Measurements from ENCODE around the gene OR56B1.
"Not testable (repeated sequence)": the region's sequence is repeated elsewhere in the genome, so short reads cannot be mapped to it uniquely, and the experiment has no call there.

OR56B1 gene, protein sequence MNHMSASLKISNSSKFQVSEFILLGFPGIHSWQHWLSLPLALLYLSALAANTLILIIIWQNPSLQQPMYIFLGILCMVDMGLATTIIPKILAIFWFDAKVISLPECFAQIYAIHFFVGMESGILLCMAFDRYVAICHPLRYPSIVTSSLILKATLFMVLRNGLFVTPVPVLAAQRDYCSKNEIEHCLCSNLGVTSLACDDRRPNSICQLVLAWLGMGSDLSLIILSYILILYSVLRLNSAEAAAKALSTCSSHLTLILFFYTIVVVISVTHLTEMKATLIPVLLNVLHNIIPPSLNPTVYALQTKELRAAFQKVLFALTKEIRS

DNA sequence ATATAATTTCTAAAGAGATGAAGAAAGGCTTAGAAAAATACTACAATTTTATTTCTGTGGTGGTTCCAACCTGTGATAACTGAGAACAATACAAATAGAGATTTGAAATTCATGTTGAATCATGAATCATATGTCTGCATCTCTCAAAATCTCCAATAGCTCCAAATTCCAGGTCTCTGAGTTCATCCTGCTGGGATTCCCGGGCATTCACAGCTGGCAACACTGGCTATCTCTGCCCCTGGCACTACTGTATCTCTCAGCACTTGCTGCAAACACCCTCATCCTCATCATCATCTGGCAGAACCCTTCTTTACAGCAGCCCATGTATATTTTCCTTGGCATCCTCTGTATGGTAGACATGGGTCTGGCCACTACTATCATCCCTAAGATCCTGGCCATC is at the start of gene OR56B1:
Gene OR56B1 (plus strand): TSS at position 53 of the 400 bp plus-strand sequence. CDS start 69 bp downstream, at position 122.
- no peak for DNase-seq

DNA sequence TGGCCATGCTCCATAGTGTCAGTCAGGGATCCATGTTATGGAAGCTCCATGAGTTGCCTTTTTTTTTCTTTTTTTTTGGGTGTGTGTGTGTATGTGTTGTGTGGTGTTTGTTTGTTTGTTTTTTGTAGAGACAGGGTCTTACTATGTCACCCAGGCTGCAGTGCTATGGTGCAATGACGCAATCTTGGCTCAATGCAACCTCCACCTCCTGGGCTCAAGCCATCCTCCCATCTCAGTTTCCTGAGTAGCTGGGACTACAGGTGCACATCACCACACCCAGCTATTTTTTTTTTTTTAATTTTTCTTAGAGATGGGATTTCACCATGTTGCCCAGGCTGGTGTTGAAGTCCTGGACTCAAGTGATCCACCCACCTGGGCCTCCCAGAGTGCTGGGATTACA is 47.8 kb upstream of the OR56B1 start:
- DNase-seq, result no peak

DNA sequence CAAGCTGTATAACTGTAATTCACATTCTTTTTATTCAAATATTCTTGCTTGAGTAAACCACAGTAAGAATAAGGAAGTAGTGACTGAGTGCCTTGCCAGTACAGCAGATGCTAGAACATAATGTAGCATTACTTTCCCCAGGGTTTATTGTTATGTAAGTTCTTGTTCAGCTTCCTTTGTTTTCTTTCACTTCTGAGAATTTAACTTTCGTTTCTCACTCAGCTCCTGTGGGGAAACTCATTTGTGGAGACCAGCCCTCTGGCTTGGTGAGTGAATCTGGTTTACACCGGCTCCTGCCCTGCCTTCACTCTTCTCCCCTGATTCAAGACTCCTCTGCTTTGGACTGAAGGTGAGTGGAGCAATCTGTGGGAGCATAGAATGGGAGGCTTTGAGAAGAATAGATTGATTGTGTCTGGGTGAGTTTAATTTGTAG is 46.7 kb upstream of the OR56B1 start, which contains the start of gene TRIM22:
Gene TRIM22 (plus strand): TSS at position 240 of the 433 bp plus-strand sequence. CDS start 6,443 bp downstream, outside the sequence.
- DNase-seq, result peak; percentile 68

DNA sequence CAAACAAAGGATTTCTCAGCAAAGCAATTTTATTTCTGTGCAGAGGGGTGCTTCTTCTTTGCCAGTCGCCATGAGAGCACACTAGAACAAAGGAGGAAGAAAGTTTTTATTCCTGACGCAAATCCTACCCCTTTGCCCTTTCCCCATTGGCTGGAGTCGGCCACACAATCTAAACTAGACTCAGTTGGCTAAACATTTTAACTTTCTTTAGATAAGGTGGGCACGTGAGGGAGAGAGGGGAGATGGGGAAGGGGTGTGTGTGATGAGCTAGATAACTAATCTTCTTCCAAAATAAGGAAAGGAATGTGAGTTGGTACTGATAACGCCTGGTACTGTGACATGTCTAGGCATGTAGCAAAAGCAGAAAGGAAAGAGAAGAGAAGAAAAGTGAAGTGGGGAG is 46.0 kb upstream of the OR56B1 start:
- DNase-seq, result peak; percentile 69

DNA sequence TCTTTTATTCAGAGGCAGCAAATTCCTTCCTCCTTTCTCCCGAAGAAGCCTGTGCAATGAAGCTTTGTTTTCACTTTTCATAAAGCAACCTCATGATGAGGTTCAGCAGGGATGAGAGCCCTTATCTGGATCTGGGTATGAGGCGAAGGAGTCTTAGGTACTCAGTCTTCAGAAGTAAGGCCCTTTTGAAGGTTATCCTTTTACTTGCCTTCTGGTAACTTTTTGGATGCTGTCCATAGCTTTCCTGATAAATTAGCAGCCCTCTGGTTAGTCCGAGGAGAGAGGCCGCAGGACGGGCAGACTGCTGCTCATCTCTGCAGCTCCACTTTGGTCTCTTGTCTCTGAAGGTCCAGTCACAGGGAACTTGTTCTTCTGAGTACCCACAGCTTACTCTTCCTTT is 45.5 kb upstream of the OR56B1 start:
- peak; percentile 57 for DNase-seq

DNA sequence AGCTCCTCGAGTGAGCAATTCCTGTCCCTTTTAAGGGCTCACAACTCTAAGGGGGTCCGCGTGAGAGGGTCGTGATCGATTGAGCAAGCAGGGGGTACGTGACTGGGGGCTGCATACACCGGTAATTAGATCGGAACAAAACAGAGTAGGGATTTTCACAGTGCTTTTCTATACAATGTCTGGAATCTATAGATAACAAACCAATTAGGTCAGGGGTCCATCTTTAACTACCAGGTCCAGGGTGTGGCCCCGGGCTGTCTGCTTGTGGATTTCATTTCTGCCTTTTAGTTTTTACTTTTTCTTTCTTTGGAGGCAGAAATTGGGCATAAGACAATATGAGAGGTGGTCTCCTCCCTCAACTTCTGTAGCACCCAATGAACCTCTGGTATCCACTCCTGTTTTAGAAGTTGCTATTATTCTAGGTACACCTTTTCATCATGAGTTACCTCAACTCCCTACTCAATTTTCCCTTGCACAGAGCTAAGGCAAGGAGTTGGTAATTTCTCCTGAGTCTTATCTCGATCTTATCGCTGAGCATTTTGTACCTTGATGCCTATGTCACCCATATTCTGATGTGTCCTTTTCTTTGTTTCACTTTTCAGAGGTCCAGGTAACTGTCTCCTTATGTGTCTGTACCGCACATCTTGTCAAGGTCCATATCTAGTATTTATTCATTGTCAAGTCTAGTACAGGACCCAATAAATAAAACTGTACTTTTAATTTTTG is 44.8 kb upstream of the OR56B1 start:
- DNase-seq, result peak; percentile 45

DNA sequence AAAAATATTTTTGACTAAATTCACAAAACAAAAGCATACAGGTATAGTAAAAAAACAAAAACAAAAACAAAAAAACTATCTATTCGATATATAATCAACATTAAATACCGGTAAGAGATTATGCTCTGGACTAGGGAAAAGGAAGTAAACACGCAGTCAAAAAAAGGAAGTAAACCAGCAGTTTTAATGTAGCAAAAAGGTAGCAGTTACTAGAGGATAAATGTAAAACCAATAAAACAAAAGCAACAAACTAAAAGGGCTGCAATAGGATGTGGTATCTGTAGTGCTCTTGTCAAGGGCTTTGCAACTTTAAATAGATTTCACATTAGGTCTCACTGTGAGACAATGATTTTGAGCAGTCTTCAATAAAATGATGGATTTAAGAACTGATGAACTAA is 44.3 kb upstream of the OR56B1 start:
- peak; percentile 42 for DNase-seq

DNA sequence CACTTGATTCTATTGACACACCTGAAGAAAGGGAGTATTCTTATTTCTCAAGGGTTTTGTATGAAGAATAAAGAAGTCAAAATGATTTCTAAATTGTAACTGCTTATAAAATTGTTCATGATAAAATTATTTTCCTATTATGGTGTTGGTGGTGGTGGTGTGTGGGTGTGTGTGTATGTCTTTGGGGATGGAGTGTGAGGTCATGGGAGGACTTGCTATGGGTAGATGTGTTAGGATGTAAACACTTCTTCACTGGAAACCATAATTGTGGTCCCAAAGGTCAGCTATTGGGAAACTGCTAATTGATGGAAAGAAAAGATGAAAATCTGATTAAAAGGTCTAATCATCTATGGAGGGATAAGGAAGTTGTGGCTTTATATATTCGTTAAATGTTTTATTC is 41.6 kb upstream of the OR56B1 start:
- no peak for DNase-seq

DNA sequence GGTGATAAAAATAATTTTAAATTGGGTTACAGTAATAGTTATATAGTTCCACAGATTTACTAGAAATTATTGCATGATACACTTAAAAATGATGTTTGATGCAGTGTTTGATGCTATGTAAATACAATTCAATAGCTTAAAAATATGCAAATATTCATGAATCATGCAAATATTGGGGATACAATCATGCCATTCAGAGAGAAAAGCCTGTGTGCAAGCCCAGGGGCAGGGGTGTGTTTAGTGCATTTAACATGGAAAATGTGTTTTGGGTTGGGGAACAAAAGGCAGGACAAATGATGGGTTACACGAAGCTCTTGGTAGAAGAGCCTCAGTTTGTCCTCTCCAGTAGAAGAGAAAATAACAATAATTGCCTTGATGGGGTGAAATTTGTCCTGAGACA is 40.7 kb upstream of the OR56B1 start:
- no peak for DNase-seq

DNA sequence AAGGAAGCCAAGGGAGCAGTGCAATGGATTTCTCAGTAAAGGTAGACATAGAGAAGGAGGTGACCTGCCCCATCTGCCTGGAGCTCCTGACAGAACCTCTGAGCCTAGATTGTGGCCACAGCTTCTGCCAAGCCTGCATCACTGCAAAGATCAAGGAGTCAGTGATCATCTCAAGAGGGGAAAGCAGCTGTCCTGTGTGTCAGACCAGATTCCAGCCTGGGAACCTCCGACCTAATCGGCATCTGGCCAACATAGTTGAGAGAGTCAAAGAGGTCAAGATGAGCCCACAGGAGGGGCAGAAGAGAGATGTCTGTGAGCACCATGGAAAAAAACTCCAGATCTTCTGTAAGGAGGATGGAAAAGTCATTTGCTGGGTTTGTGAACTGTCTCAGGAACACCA is 40.0 kb upstream of the OR56B1 start:
- no peak for DNase-seq

DNA sequence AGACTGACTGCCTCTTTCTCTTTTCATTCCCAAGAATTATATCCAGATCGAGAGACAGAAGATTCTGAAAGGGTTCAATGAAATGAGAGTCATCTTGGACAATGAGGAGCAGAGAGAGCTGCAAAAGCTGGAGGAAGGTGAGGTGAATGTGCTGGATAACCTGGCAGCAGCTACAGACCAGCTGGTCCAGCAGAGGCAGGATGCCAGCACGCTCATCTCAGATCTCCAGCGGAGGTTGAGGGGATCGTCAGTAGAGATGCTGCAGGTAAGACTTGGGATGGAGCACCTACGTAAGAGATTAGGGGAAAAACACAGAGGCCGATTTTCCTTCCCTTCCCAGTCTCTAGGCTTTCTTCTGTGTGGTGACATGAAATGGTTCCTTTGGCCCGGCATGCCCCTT is 38.0 kb upstream of the OR56B1 start:
- no peak for DNase-seq

DNA sequence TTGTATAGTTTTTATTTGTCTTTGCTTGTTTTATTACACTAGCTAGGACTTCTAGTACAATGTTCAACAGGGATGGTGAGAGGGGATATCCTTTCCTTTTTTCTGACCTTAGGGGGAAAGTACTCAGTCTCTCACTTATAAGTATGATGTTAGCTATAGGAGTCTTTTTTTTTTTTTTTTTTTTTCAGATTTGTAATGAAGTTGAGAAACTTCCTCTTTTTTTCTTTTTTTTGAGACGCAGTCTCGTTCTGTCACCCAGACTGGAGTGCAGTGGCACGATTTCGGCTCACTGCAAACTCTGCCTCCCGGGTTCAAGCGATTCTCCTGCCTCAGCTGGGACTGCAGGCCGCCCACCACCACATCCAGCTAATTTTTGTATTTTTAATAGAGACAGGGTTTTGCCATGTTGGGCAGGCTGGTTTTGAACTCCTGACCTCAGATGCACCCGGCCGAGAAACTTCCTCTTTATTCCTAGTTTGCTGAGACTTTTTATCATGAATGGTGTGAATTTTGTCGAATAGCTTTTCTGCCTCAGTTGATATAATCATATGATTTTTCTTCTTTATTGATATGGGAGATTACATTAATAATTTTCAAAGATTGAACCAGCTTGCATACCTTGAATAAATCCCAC is 35.7 kb upstream of the OR56B1 start:
- DNase-seq, result peak; percentile 28

DNA sequence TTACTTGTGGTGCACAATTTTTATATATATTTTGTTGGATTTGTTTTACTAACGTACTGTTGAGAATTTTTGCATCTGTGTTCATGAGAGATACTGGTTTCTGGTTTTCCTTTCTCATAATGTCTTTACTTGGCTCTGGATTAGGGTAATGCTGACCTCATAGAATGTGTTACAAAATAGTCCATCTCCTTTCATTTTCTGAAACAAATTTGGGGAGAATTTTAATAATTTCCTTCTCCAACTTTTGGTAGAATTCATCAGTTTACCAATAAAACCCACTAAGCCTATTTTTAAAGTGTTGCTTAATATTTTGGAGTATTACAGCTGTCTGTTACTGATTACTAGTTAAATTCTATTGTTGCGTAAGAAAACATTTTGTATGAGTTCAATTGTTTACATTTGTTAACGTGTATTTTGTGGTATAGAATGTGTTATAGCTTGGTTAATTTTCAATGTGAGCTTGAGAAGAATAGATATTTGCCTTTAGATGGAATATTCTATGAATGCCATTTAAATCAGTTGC is 35.1 kb upstream of the OR56B1 start:
- DNase-seq, result no peak

DNA sequence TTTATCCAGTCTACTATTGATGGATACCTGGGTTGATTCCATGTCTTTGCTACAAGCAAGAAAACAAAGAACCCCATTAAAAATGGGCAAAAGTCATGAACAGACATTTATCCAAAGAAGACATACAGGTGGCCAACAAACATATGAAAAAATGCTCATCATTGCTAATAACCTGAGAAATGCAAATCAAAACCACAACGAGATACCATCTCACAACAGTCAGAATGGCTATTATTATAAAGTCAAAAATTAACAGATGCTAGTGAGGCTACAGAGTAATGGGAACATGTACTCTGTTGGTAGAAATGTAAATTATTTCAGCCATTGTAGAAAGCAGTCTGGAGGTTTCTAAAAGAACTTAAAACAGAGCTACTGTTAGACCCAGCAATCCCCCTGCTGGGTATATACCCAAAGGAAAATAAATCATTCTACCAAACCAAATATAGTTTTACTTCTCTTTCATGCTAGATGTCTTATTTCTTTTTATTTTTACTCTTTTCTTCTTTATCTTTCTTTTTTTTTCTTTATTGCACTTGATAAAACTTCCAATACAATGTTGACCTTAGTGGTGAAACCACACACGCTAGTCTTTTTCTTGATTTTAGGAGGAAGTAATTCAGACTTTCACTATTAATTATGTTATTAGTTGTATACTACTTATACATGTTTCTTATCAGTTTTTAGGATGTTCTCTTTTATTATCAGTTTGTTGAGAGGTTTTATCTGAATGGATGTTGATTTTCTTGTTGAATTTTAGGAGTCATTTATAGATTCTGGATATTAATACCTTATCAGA is 32.3 kb upstream of the OR56B1 start:
- DNase-seq, result no peak

DNA sequence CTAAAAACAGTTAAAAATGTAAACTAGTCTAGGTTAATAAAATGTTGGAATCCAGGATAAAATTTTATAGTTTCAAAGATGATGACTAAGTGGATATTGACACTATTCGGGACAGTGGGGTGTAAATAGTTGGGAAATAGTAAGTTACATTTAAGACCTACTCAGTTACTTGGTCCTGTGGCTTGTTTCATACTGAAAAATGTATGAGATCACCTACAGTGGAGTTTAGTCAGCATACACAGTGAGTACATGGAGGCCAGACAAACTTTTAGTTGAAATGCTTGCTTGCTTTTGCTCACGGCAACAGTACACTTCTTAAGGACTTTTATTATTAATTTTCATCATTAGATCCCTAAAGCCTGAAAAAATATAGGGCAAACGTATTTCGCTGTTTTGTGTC is 30.6 kb upstream of the OR56B1 start:
- no peak for DNase-seq

DNA sequence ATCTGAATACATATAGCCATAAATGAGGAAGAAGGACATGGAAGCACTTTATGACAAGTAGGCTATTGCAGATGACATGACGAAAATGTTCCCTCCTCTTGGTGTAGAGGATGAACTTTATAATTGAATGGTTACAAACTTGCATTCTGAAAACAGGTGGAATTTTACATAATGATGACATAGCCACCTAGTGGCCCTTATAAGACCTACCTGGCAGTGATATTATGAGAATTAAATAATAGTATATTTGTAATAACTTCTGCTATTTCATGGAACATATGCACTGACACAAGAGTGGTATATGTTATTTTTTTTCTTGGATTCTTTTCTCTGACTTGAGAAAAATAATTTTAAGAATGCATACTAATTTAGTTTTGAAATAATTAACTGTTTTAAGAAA is 23.7 kb upstream of the OR56B1 start:
- DNase-seq, result peak; percentile 71

DNA sequence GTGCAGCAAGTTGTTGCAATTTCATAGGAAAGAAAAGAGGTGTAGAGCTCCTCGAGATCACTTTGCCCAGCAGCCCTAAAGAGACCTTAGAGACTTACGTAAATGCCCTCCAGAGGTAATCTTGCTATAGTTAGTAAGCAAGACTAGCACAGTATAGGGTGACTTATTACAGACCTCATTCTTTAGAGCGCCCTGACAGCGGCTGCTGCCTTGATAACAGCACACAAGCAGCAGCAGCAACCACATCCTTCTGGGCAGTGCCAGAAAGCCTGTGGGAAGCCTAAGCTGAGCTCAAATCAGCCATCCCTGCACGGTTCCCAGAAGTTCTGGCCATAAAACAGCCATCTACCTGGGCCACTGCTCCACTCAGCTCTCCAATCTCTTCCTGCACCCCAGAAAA is 22.6 kb upstream of the OR56B1 start:
- DNase-seq, result peak; percentile 82

DNA sequence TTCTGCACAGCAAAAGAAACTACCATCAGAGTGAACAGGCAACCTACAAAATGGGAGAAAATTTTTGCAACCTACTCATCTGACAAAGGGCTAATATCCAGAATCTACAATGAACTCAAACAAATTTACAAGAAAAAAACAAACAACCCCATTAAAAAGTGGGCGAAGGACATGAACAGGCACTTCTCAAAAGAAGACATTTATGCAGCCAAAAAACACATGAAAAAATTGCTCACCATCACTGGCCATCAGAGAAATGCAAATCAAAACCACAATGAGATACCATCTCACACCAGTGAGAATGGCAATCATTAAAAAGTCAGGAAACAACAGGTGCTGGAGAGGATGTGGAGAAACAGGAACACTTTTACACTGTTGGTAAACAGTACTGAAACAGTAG is 19.7 kb upstream of the OR56B1 start:
- not testable (repeated sequence) for DNase-seq

DNA sequence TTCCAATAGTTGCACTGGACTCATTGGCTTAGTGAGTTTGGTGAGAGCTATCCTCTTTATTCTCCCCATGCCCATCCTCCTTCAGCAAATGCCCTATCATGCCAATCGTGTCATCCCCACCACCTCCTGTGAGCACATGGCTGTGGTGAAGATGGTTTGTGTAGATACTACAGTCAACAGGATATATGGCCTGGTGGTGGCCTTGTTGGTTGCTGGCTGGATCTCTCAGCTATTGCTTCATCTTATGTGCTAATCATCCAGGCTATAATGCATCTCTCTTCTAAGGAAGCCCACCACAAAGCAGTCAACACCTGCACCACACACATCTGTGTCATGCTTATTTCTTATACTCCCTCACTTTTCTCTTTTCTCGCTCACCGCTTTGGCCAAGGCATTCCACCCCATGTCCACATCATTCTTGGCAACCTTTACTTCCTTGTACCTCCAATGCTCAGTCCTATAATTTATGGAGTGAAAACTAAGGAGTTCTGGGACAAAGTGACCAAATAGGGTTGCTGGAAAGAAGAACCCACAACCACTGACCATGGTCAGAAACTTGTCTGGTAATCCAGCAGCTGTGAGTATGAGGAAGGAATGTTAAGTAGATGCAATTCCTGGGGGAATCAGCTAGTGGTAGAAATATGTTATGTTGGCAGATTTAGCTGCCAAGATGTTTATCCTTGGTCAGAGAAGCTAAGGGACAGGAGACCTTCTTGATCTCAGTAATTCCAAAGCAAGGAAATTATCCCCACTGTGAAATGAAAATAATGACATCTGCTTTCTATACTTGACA is 16.3 kb upstream of the OR56B1 start:
- DNase-seq, result peak; percentile 71

DNA sequence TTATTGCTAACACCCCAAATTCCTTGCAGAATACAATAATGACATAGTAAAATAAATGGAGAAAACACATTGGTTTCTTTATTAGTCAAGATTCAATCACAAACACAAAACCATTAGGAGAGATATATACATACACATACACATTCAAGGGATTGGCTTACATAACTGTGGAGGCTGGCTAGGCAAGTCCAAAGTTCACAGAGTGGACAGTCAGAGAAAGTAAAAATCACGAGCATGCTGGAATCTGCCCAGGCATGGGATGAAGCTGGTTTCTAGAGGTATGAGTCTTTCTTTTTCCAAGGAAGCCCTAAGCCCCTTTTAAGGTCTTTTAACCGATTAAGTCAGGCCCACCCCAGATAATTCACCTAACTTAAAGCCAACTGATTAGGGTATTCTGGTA is 13.6 kb upstream of the OR56B1 start:
- no peak for DNase-seq

DNA sequence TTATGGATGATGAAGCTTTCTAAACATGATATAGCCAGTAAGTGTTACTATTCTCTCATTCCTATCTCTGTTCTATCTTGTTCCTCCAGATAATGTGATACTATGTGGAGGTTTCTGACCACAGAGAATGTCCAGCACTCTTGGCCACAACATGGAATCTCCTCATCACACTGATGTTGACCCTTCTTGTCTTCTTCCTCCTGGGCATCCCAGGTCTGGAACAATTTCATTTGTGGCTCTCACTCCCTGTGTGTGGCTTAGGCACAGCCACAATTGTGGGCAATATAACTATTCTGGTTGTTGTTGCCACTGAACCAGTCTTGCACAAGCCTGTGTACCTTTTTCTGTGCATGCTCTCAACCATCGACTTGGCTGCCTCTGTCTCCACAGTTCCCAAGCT is 9.9 kb upstream of the OR56B1 start:
- no peak for DNase-seq

DNA sequence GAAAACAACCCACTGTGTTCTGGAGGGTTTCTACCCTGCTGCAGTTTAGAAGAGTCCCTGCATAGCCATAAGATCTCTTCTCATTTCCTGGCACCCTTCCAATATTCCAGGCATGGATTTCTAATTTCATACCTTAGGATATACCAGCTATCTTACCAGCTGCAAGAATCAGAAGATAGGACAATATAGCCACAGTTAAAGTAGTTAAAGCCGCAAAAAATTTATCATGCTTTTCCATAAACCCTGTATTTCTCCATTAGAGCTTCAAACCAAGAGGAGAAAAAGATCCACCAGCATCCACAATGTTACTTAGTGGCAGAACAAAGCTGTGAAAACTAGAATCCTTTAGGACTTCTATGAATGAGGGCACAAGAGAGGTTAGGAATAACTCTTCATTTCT is 8.6 kb upstream of the OR56B1 start:
- DNase-seq, result no peak
